Activated CD8-positive, alpha-beta T cell treated with anti-CD3 and anti-CD28 coated beads for 36 hours (primary cell): ENCODE measurements around the gene B9D1. TPM values are rescaled to one million over a fixed set of nuclear protein-coding genes. Genes with fewer than 3 reads are reported as not detected.

ENCODE experiments used
- ATAC-seq: fragments of 200-7000 bp; cut with Tn5 transposase; one replicate; pipeline ENCODE4 v1.10.0; 2021; ENCODE audit warnings: mild to moderate bottlenecking, moderate library complexity
- CTCF ChIA-PET: fragments of 350-600 bp; sonication (Branson Sonifier 250); formaldehyde crosslinking; loops from one replicate; lab custom pipeline; 2021; ENCODE audit warnings: antibody characterized with exemption; lab: Charles Lee
- POLR2A ChIA-PET: fragments of 350-600 bp; sonication (Branson Sonifier 250); formaldehyde crosslinking; loops from one replicate; lab custom pipeline; 2021; ENCODE audit warnings: antibody characterized with exemption; lab: Charles Lee
- DNase-seq: peaks from one replicate; pipeline ENCODE4 v3.0.0-alpha.2; 2020
- H3K27ac Mint-ChIP-seq: one replicate; pipeline ENCODE4 v1.8.0; 2021; ENCODE audit warnings: mild to moderate bottlenecking, mixed read lengths
- H3K27me3 Mint-ChIP-seq: one replicate; pipeline ENCODE4 v1.8.0; 2021; ENCODE audit warnings: mixed read lengths
- H3K36me3 Mint-ChIP-seq: one replicate; pipeline ENCODE4 v1.8.0; 2021; ENCODE audit warnings: low read depth, mixed read lengths
- H3K4me1 Mint-ChIP-seq: one replicate; pipeline ENCODE4 v1.8.0; 2021; ENCODE audit warnings: low read depth, mixed read lengths
- H3K4me3 Mint-ChIP-seq: one replicate; pipeline ENCODE4 v1.8.0; 2021; ENCODE audit warnings: mild to moderate bottlenecking, moderate library complexity, mixed read lengths
- H3K9me3 Mint-ChIP-seq: one replicate; pipeline ENCODE4 v1.8.0; 2021; ENCODE audit warnings: mixed read lengths
- CTCF ChIP-seq: fragments of 200-600 bp; IDR thresholded peaks from one replicate; pipeline ENCODE4 v1.8.0; 2022; ENCODE audit warnings: antibody characterized with exemption, mild to moderate bottlenecking
- intact Hi-C: fragments of 100-400 bp; cut with micrococcal nuclease; formaldehyde crosslinking; loops from one replicate; pipeline ENCODE4 v1.10.0; 2022
- total RNA-seq, 2 experiments: library from RNA; stranded (reverse); gene quantifications; one replicate each; pipeline ENCODE4 v1.2.3, GENCODE V29; 2021

Gene B9D1
- total RNA-seq, 2 experiments from 2014 or later, result 7.2 to 9.4 TPM

- ChIA-PET CTCF (no interaction called here), POLR2A (no interaction called here)
- Mint-ChIP-seq H3K4me3 (no peak overlapping the region), H3K27ac (no peak overlapping the region), H3K9me3 (no peaks in the 10 kb centered on the region), H3K4me1 (no peaks in the 10 kb centered on the region), H3K27me3 (peaks cover 9% of the 10 kb centered on the region), H3K36me3 (no peaks in the 10 kb centered on the region)
- ATAC-seq (no peak), DNase-seq (no peak)
- intact Hi-C loops, result no loop called here
- no peak for TF ChIP-seq CTCF
These were observed 17.5 kb downstream of the B9D1 start for GRCh38 chr17:19345067-19345460.

- no peak for TF ChIP-seq CTCF
- ChIA-PET POLR2A (no interaction called here), CTCF (no interaction called here)
- H3K4me1 Mint-ChIP-seq, result no peaks in the 10 kb centered on the region
- peaks cover 11% of the 10 kb centered on the region for H3K27me3 Mint-ChIP-seq
- DNase-seq, result no peak
- intact Hi-C loops, result no loop called here
- H3K36me3 Mint-ChIP-seq, result no peaks in the 10 kb centered on the region
- no peak for ATAC-seq
- H3K27ac Mint-ChIP-seq, result no peak overlapping the region
- H3K4me3 Mint-ChIP-seq, result no peak overlapping the region
- no peaks in the 10 kb centered on the region for H3K9me3 Mint-ChIP-seq
These were observed 18.0 kb downstream of the B9D1 start for GRCh38 chr17:19344311-19345066.

- H3K36me3 Mint-ChIP-seq, result no peaks in the 10 kb centered on the region
- CTCF ChIA-PET, result no interaction called here
- POLR2A ChIA-PET, result no interaction called here
- no peaks in the 10 kb centered on the region for H3K4me1 Mint-ChIP-seq
- intact Hi-C loops, result no loop called here
- no peak overlapping the region for H3K27ac Mint-ChIP-seq
- peaks cover 16% of the 10 kb centered on the region for H3K27me3 Mint-ChIP-seq
- DNase-seq (no peak), ATAC-seq (no peak)
- no peak overlapping the region for H3K4me3 Mint-ChIP-seq
- H3K9me3 Mint-ChIP-seq, result no peaks in the 10 kb centered on the region
- TF ChIP-seq CTCF, result no peak
These were observed 18.8 kb downstream of the B9D1 start for GRCh38 chr17:19343671-19344151.

- POLR2A ChIA-PET, result no interaction called here
- no peak for TF ChIP-seq CTCF
- intact Hi-C loops, result no loop called here
- peaks cover 19% of the 10 kb centered on the region for H3K27me3 Mint-ChIP-seq
- ATAC-seq (no peak), DNase-seq (no peak)
- no peaks in the 10 kb centered on the region for H3K4me1 Mint-ChIP-seq
- CTCF ChIA-PET, result interaction anchor here (1.0 kb wide), 1 partner anchor 104 kb away, joined by 5 read pairs; no protein-coding TSS in a partner anchor
- H3K36me3 Mint-ChIP-seq, result no peaks in the 10 kb centered on the region
- no peak overlapping the region for H3K27ac Mint-ChIP-seq
- no peaks in the 10 kb centered on the region for H3K9me3 Mint-ChIP-seq
- H3K4me3 Mint-ChIP-seq, result no peak overlapping the region
These were observed 19.3 kb downstream of the B9D1 start for GRCh38 chr17:19343256-19343630.

GRCh38 chr17:19342611-19343255 lies 19.8 kb downstream of the B9D1 start:
- Mint-ChIP-seq H3K9me3 (no peaks in the 10 kb centered on the region), H3K27ac (no peak overlapping the region), H3K4me3 (no peak overlapping the region), H3K27me3 (peaks cover 19% of the 10 kb centered on the region), H3K4me1 (no peaks in the 10 kb centered on the region), H3K36me3 (no peaks in the 10 kb centered on the region)
- ChIA-PET CTCF (interaction anchor here (0.9 to 1.0 kb wide), 2 partner anchors 19 to 104 kb away, joined by 3 to 5 read pairs; no protein-coding TSS in a partner anchor), POLR2A (no interaction called here)
- intact Hi-C loops, result no loop called here
- DNase-seq, result no peak
- no peak for ATAC-seq
- no peak for TF ChIP-seq CTCF
